ENCODE data around the gene RECQL5.
A peak's percentile ranks its signal among the peaks of the same experiment; 100 is the strongest.

DNA sequence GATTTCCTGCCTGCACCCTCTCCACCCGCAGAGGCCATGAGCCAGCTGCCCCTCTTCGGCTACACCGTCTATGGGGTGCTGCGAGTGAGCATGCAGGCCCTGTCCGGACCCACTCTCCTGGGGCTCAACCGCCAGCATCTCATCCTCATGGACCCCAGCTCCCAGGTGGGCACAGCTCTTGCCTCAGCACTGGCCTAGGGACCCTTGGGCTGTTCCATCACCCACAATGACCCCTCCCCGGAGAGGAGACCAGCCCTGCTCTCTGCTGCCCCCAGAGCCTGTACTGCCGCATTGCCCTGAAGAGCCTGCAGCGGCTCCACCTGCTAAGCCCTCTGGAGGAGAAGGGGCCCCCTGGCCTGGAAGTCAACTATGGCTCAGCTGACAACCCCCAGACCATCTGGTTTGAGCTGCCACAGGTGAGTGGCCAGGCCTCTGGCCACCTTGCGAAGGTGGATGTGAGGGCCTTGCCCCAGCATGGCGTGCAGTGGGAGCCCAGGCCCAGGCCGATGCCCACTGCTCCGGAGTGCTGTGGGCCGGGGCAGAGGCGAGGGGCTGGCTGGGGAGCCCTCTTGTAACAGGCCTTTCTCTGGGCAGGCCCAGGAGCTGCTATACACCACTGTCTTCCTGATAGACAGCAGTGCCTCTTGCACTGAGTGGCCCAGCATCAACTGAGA, 41.0 kb downstream of the RECQL5 start:
- TF ChIP-seq POLR2A (IDR thresholded peaks at IDR 0.05) (no peak), CTCF (IDR thresholded peaks at IDR 0.05 in 8 of 11, conservative IDR thresholded peaks at IDR 0.05 in 3 of 11) (peak in 7 of 11 experiments; percentile 9 to 64 (median 40)), POLR2AphosphoS5 (IDR thresholded peaks at IDR 0.05) (peak in 1 of 3 donors; percentile 38)
